HEK293T (cell line): Measurements from ENCODE around the gene CAPN15.
"Not testable (repeated sequence)": the region's sequence is repeated elsewhere in the genome, so short reads cannot be mapped to it uniquely, and the experiment has no call there.

ENCODE experiments used
- BHLHE40 ChIP-seq: fragments of 450-650 bp; IDR thresholded peaks from 2 replicates; pipeline ENCODE4 v1.6.1; 2016; ENCODE audit warnings: mild to moderate bottlenecking, moderate library complexity, borderline replicate concordance
- FOXA1 ChIP-seq: fragments of 450-650 bp; IDR thresholded peaks from 2 replicates; pipeline ENCODE4 v1.6.1; 2016; ENCODE audit warnings: mild to moderate bottlenecking
- FOXM1 ChIP-seq: fragments of 450-650 bp; IDR thresholded peaks from 2 replicates; pipeline ENCODE4 v1.6.1; 2017; ENCODE audit warnings: mild to moderate bottlenecking, borderline replicate concordance
- HDGF ChIP-seq: fragments of 450-650 bp; IDR thresholded peaks from 2 replicates; pipeline ENCODE4 v1.6.1; 2017; ENCODE audit warnings: antibody characterized with exemption, borderline replicate concordance
- L3MBTL2 ChIP-seq: fragments of 450-650 bp; conservative IDR thresholded peaks from 2 replicates; pipeline ENCODE4 v1.6.1; 2016; ENCODE audit warnings: mild to moderate bottlenecking
- SP1 ChIP-seq: fragments of 450-650 bp; IDR thresholded peaks from 2 replicates; pipeline ENCODE4 v1.6.1; 2017
- TF ChIP-seq, protein P1 (sequence below): fragments of 450-650 bp; IDR thresholded peaks from 2 replicates; pipeline ENCODE4 v1.6.1; 2016

DNA sequence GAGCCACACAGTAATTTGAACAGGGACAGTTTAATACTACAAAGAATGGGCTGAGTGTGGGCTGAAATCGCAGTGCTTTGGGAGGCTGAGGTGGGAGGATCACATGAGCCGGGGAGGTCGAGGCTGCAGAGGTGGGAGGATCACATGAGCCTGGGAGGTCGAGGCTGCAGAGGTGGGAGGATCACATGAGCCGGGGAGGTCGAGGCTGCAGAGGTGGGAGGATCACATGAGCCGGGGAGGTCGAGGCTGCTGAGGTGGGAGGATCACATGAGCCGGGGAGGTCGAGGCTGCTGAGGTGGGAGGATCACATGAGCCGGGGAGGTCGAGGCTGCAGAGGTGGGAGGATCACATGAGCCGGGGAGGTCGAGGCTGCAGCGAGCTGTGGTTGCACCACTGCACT is 32.8 kb upstream of the CAPN15 start:
- TF ChIP-seq SP1, HDGF, FOXA1, BHLHE40, L3MBTL2, FOXM1: not testable (repeated sequence)
- TF ChIP-seq, protein P1, sequence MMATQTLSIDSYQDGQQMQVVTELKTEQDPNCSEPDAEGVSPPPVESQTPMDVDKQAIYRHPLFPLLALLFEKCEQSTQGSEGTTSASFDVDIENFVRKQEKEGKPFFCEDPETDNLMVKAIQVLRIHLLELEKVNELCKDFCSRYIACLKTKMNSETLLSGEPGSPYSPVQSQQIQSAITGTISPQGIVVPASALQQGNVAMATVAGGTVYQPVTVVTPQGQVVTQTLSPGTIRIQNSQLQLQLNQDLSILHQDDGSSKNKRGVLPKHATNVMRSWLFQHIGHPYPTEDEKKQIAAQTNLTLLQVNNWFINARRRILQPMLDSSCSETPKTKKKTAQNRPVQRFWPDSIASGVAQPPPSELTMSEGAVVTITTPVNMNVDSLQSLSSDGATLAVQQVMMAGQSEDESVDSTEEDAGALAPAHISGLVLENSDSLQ = not testable (repeated sequence)
